ENCODE measurements around the gene RARRES1.

Gene RARRES1

DNA sequence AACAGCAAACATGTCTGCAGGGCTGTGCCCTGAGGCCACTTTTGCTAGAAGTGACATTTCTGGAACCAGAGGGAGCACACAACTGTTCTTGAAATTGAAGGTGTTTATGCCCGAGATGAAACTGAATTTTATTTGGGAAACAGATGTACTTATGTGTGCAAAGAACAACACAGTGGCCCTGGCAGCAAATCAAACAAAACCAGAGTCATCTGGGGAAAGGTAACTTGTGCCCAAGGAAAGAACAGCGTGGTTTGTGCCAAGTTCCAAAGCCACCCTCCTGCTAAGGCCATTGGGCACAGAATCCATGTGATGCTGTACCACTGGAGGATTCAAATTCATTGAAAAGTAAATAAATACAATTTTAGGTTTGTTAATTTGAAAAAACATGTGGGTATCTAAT is 31.2 kb upstream of the RARRES1 start:
- no peak overlapping the region for H3K27ac ChIP-seq (ENCODE audit: extremely low read depth, low read depth, low read length)
- H3K9me3 ChIP-seq (ENCODE audit: control insufficient read depth, insufficient read depth, low read depth, low read length): no peaks in the 10 kb centered on the region
- no peaks in the 10 kb centered on the region for H3K4me1 ChIP-seq (ENCODE audit: control insufficient read depth, insufficient read depth, low read length)
- H3K4me3 ChIP-seq (ENCODE audit: low read depth, low read length): no peak overlapping the region
- POLR2A ChIA-PET: no interaction called here
- TF ChIP-seq, protein P1, sequence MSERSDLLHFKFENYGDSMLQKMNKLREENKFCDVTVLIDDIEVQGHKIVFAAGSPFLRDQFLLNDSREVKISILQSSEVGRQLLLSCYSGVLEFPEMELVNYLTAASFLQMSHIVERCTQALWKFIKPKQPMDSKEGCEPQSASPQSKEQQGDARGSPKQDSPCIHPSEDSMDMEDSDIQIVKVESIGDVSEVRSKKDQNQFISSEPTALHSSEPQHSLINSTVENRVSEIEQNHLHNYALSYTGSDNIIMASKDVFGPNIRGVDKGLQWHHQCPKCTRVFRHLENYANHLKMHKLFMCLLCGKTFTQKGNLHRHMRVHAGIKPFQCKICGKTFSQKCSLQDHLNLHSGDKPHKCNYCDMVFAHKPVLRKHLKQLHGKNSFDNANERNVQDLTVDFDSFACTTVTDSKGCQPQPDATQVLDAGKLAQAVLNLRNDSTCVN (tag by site-specific recombination; optimal IDR thresholded peaks at IDR 0.05): no peak
- TF ChIP-seq ZNF184 (tag by site-specific recombination; IDR thresholded peaks at IDR 0.05) (no peak), ZNF157 (tag by site-specific recombination; IDR thresholded peaks at IDR 0.05) (no peak), ZNF19 (tag by site-specific recombination; IDR thresholded peaks at IDR 0.05; ENCODE audit: low read depth) (no peak), ZNF555 (tag by site-specific recombination; conservative IDR thresholded peaks at IDR 0.05) (no peak), ZNF707 (tag by site-specific recombination; IDR thresholded peaks at IDR 0.05) (no peak), ZNF558 (tag by site-specific recombination; IDR thresholded peaks at IDR 0.05) (no peak)
- TF ChIP-seq, protein P2, sequence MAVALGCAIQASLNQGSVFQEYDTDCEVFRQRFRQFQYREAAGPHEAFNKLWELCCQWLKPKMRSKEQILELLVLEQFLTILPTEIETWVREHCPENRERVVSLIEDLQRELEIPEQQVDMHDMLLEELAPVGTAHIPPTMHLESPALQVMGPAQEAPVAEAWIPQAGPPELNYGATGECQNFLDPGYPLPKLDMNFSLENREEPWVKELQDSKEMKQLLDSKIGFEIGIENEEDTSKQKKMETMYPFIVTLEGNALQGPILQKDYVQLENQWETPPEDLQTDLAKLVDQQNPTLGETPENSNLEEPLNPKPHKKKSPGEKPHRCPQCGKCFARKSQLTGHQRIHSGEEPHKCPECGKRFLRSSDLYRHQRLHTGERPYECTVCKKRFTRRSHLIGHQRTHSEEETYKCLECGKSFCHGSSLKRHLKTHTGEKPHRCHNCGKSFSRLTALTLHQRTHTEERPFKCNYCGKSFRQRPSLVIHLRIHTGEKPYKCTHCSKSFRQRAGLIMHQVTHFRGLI (tag by site-specific recombination; IDR thresholded peaks at IDR 0.05): no peak
- no peaks in the 10 kb centered on the region for H3K36me3 ChIP-seq (ENCODE audit: control insufficient read depth in 2 of 2, insufficient read depth in 1 of 2, low read length in 2 of 2)
- CTCF ChIA-PET: no interaction called here

DNA sequence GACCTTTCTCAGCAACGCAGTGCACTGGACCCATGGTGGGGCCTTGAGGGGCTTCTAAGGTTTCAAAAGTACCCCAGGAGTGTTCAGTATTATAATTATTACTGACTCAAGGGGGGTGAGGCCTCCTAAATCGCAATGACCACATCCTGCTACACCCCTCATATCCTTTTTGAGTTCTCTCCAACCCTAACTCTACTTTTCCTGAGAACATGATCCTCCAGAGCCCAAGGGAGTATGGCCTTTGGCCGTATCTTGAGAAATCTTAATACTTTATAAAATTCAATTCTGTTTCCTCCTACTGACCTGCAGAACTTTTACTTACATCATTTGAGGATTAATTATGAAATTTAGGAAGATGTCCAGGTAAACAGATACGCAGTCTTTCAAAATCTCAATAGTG is 30.4 kb upstream of the RARRES1 start:
- TF ChIP-seq ZNF561 (tag by site-specific recombination; IDR thresholded peaks at IDR 0.05; ENCODE audit: borderline replicate concordance) (no peak), HOXD13 (CRISPR knock-in tag; IDR thresholded peaks at IDR 0.05; ENCODE audit: borderline replicate concordance) (no peak), ZNF76 (tag by site-specific recombination; IDR thresholded peaks at IDR 0.05; ENCODE audit: borderline replicate concordance, low read depth) (no peak), SP2 (tag by site-specific recombination; IDR thresholded peaks at IDR 0.05) (no peak), ZSCAN30 (tag by site-specific recombination; IDR thresholded peaks at IDR 0.05) (no peak), ZNF791 (tag by site-specific recombination; IDR thresholded peaks at IDR 0.05) (no peak), ZNF175 (tag by site-specific recombination; IDR thresholded peaks at IDR 0.05) (no peak), PRDM1 (tag by site-specific recombination; IDR thresholded peaks at IDR 0.05) (no peak), ZEB2 (tag by site-specific recombination; IDR thresholded peaks at IDR 0.05) (no peak)
- TF ChIP-seq, protein P3, sequence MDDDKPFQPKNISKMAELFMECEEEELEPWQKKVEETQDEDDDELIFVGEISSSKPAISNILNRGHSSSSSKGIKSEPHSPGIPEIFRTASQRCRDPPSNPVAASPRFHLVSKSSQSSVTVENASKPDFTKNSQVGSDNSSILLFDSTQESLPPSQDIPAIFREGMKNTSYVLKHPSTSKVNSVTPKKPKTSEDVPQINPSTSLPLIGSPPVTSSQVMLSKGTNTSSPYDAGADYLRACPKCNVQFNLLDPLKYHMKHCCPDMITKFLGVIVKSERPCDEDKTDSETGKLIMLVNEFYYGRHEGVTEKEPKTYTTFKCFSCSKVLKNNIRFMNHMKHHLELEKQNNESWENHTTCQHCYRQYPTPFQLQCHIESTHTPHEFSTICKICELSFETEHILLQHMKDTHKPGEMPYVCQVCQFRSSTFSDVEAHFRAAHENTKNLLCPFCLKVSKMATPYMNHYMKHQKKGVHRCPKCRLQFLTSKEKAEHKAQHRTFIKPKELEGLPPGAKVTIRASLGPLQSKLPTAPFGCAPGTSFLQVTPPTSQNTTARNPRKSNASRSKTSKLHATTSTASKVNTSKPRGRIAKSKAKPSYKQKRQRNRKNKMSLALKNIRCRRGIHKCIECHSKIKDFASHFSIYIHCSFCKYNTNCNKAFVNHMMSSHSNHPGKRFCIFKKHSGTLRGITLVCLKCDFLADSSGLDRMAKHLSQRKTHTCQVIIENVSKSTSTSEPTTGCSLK (tag by site-specific recombination; IDR thresholded peaks at IDR 0.05): no peak
- TF ChIP-seq, protein P4, sequence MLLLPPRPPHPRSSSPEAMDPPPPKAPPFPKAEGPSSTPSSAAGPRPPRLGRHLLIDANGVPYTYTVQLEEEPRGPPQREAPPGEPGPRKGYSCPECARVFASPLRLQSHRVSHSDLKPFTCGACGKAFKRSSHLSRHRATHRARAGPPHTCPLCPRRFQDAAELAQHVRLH (tag by site-specific recombination; IDR thresholded peaks at IDR 0.05): no peak
- Histone ChIP-seq H3K36me3 (ENCODE audit: control insufficient read depth in 2 of 2, insufficient read depth in 1 of 2, low read length in 2 of 2) (no peaks in the 10 kb centered on the region), H3K4me3 (ENCODE audit: low read depth, low read length) (no peak overlapping the region), H3K9me3 (ENCODE audit: control insufficient read depth, insufficient read depth, low read depth, low read length) (no peaks in the 10 kb centered on the region), H3K4me1 (ENCODE audit: control insufficient read depth, insufficient read depth, low read length) (no peaks in the 10 kb centered on the region), H3K27ac (ENCODE audit: extremely low read depth, low read depth, low read length) (no peak overlapping the region)
- ChIA-PET CTCF (interaction anchor here (0.5 to 1.0 kb wide), 2 partner anchors 103 to 500 kb away, joined by 3 read pairs; no protein-coding TSS in a partner anchor), POLR2A (no interaction called here)
